MV-4-11 (cell line): Measurements from ENCODE around the gene GREM2.
A peak's percentile ranks its signal among the peaks of the same experiment; 100 is the strongest.

Experiments used
- DNase-seq: peaks from one replicate; lab custom pipeline; 2025; lab: John Stamatoyannopoulos, UW

The GREM2 gene

GRCh38 chr1:240610636-240611035, 1.3 kb downstream of the GREM2 start:
- no peak for DNase-seq

GRCh38 chr1:240609527-240610060, 2.4 kb downstream of the GREM2 start:
- no peak for DNase-seq

GRCh38 chr1:240608707-240609106, 3.2 kb downstream of the GREM2 start:
- no peak for DNase-seq

GRCh38 chr1:240607006-240607405, 4.9 kb downstream of the GREM2 start:
- DNase-seq: no peak

- no peak for DNase-seq
Observed at GRCh38 chr1:240602189-240602588, 9.8 kb downstream of the GREM2 start.

GRCh38 chr1:240599830-240600229, 12.1 kb downstream of the GREM2 start:
- DNase-seq: no peak

- DNase-seq: no peak
Observed at GRCh38 chr1:240599299-240599698, 12.7 kb downstream of the GREM2 start.

- no peak for DNase-seq
Observed at GRCh38 chr1:240598216-240599001, 13.5 kb downstream of the GREM2 start.

GRCh38 chr1:240597153-240597745, 14.7 kb downstream of the GREM2 start:
- no peak for DNase-seq

- no peak for DNase-seq
Observed at GRCh38 chr1:240595476-240595875, 16.5 kb downstream of the GREM2 start.

GRCh38 chr1:240591564-240591963, 20.4 kb downstream of the GREM2 start:
- DNase-seq: no peak

GRCh38 chr1:240591078-240591477, 20.9 kb downstream of the GREM2 start:
- no peak for DNase-seq

GRCh38 chr1:240589585-240590110, 22.3 kb downstream of the GREM2 start:
- DNase-seq: no peak

GRCh38 chr1:240586006-240586405, 25.9 kb downstream of the GREM2 start:
- DNase-seq: no peak

- no peak for DNase-seq
Observed at GRCh38 chr1:240582953-240583352, 29.0 kb downstream of the GREM2 start.

GRCh38 chr1:240579511-240579910, 32.4 kb downstream of the GREM2 start:
- DNase-seq: no peak

GRCh38 chr1:240577095-240577494, 34.9 kb downstream of the GREM2 start:
- no peak for DNase-seq

- DNase-seq: peak; percentile 99
Observed at GRCh38 chr1:240575981-240576662, 35.8 kb downstream of the GREM2 start.

GRCh38 chr1:240572328-240572727, 39.6 kb downstream of the GREM2 start:
- no peak for DNase-seq

GRCh38 chr1:240571782-240572181, 40.2 kb downstream of the GREM2 start:
- DNase-seq: no peak

GRCh38 chr1:240567066-240567465, 44.9 kb downstream of the GREM2 start:
- DNase-seq: no peak

- DNase-seq: no peak
Observed at GRCh38 chr1:240562779-240563178, 49.2 kb downstream of the GREM2 start.
